Neuronal stem cell (in vitro differentiated cells): ENCODE data around the gene NANOGP8.

Experiments
- DNase-seq: peaks from one replicate; pipeline ENCODE4 v3.0.0-alpha.2; 2013; ENCODE audit warnings: low spot score
- H2AFZ ChIP-seq: one replicate; pipeline ENCODE4 v1.6.1; 2013; ENCODE audit warnings: mild to moderate bottlenecking, low read length, inconsistent platforms
- H2AK5ac ChIP-seq: 2 replicates; pipeline ENCODE4 v1.6.1; 2013; ENCODE audit warnings: low read depth, mild to moderate bottlenecking, inconsistent platforms, low read length, moderate library complexity, mixed read lengths
- H2BK120ac ChIP-seq: 2 replicates; pipeline ENCODE4 v1.6.1; 2013; ENCODE audit warnings: low read depth, mild to moderate bottlenecking, inconsistent platforms, low read length, moderate library complexity, mixed read lengths
- H2BK12ac ChIP-seq: one replicate; pipeline ENCODE4 v1.6.1; 2013; ENCODE audit warnings: low read length, inconsistent platforms
- H2BK15ac ChIP-seq: 2 replicates; pipeline ENCODE4 v1.6.1; 2013; ENCODE audit warnings: mild to moderate bottlenecking, low read length, inconsistent platforms, mixed read lengths
- H2BK5ac ChIP-seq: one replicate; pipeline ENCODE4 v1.6.1; 2013; ENCODE audit warnings: inconsistent platforms, mild to moderate bottlenecking, low read length, moderate library complexity
- H3K14ac ChIP-seq: one replicate; pipeline ENCODE4 v1.6.1; 2013; ENCODE audit warnings: low read length, inconsistent platforms
- H3K18ac ChIP-seq: 2 replicates; pipeline ENCODE4 v1.6.1; 2013; ENCODE audit warnings: low read length, inconsistent platforms
- H3K23ac ChIP-seq: 2 replicates; pipeline ENCODE4 v1.6.1; 2013; ENCODE audit warnings: low read depth, mild to moderate bottlenecking, mixed read lengths, low read length, inconsistent platforms; ENCODE audit not compliant: poor library complexity
- H3K27ac ChIP-seq: replicated peaks from 3 replicates; pipeline ENCODE4 v1.5.1; 2013; ENCODE audit warnings: low read length, inconsistent platforms
- H3K27me3 ChIP-seq, 3 experiments: 2 replicates each; pipeline ENCODE4 v1.6.1; 2013; ENCODE audit warnings: low read length in 3 of 3, mild to moderate bottlenecking in 2 of 3, inconsistent platforms in 1 of 3, low read depth in 1 of 3, mixed read lengths in 1 of 3, moderate library complexity in 1 of 3; ENCODE audit not compliant: control insufficient read depth in 3 of 3, insufficient read depth in 3 of 3
- H3K36me3 ChIP-seq, 2 donors: replicated peaks in 1 of 2; 2 replicates each; pipeline ENCODE4 v1.6.1; 2013; ENCODE audit warnings: low read length in 2 of 2; ENCODE audit not compliant: control insufficient read depth in 2 of 2, insufficient read depth in 2 of 2
- H3K4ac ChIP-seq: 2 replicates; pipeline ENCODE4 v1.6.1; 2013; ENCODE audit warnings: inconsistent platforms, mild to moderate bottlenecking, low read length, moderate library complexity
- H3K4me1 ChIP-seq, 2 donors: 1 replicate in 1 of 2; 2 replicates in 1 of 2; pipeline ENCODE4 v1.6.1; 2013; ENCODE audit warnings: low read length in 2 of 2, low read depth in 1 of 2; ENCODE audit not compliant: control insufficient read depth in 2 of 2, insufficient read depth in 1 of 2
- H3K4me2 ChIP-seq: one replicate; pipeline ENCODE4 v1.6.1; 2013; ENCODE audit warnings: mild to moderate bottlenecking, low read length, inconsistent platforms; ENCODE audit not compliant: insufficient read depth, poor library complexity, severe bottlenecking
- H3K4me3 ChIP-seq, 2 donors: 2 replicates each; pipeline ENCODE4 v1.5.1; 2013; ENCODE audit warnings: low read length in 2 of 2, mild to moderate bottlenecking in 2 of 2, inconsistent platforms in 1 of 2, moderate library complexity in 1 of 2
- H3K79me1 ChIP-seq: one replicate; pipeline ENCODE4 v1.6.1; 2013; ENCODE audit warnings: low read depth, mild to moderate bottlenecking, inconsistent platforms, low read length, moderate library complexity
- H3K9ac ChIP-seq: one replicate; pipeline ENCODE4 v1.6.1; 2013; ENCODE audit warnings: mild to moderate bottlenecking, low read depth, low read length, inconsistent platforms; ENCODE audit not compliant: poor library complexity
- H3K9me3 ChIP-seq, 2 donors: replicated peaks in 1 of 2; 2 replicates each; pipeline versions ENCODE3 to v1.6.1; 2013; ENCODE audit warnings: low read length in 2 of 2, mild to moderate bottlenecking in 2 of 2, inconsistent platforms in 1 of 2, low read depth in 1 of 2, mixed read lengths in 1 of 2, moderate library complexity in 1 of 2; ENCODE audit not compliant: control insufficient read depth in 2 of 2, insufficient read depth in 1 of 2
- H4K8ac ChIP-seq: one replicate; pipeline ENCODE4 v1.6.1; 2013; ENCODE audit warnings: low read depth, mild to moderate bottlenecking, inconsistent platforms, low read length, moderate library complexity
- H4K91ac ChIP-seq: one replicate; pipeline ENCODE4 v1.6.1; 2013; ENCODE audit warnings: low read length, low read depth, mild to moderate bottlenecking, inconsistent platforms; ENCODE audit not compliant: poor library complexity
- WGBS, 2 donors: extraction: QIAGEN DNeasy Blood & Tissue Kit; methylation state at CpG; one replicate each; pipeline ENCODE4 v1.1.7; 2013; ENCODE audit warnings: missing lambda C conversion rate in 2 of 2, mixed read lengths in 1 of 2; ENCODE audit not compliant: insufficient read length in 2 of 2, insufficient replicate concordance in 1 of 2; ENCODE audit errors: extremely low coverage in 2 of 2; 5-methylcytosine and 5-hydroxymethylcytosine counted together

Gene NANOGP8

GRCh38 chr15:35066094-35066493 lies 19.0 kb downstream of the NANOGP8 start:
- Histone ChIP-seq H3K4ac (no peak overlapping the region), H3K27me3 (no peaks in the 10 kb centered on the region), H3K18ac (no peak overlapping the region), H3K4me1 (peaks cover 0 to 3% of the 10 kb centered on the region in 2 donors), H3K36me3 (no peaks in the 10 kb centered on the region), H3K14ac (no peak overlapping the region), H3K4me3 (no peak overlapping the region), H3K4me2 (no peak overlapping the region), H2BK12ac (no peak overlapping the region), H4K91ac (no peak overlapping the region), H2BK120ac (no peak overlapping the region), H4K8ac (no peak overlapping the region), H3K9ac (no peak overlapping the region), H3K9me3 (no peaks in the 10 kb centered on the region), H3K27ac (no peak overlapping the region), H3K79me1 (no peaks in the 10 kb centered on the region), H2BK15ac (no peak overlapping the region), H2AFZ (no peak overlapping the region), H2BK5ac (no peak overlapping the region), H3K23ac (no peak overlapping the region), H2AK5ac (no peak overlapping the region)
- no peak for DNase-seq
- WGBS, 2 donors = no CpG with 5 or more reads among the region's 4 CpGs

GRCh38 chr15:35064576-35065190 lies 20.4 kb downstream of the NANOGP8 start:
- no peaks in the 10 kb centered on the region for H3K36me3 ChIP-seq
- no peak overlapping the region for H4K91ac ChIP-seq
- no peak overlapping the region for H2BK12ac ChIP-seq
- no peak overlapping the region for H2BK15ac ChIP-seq
- no peak overlapping the region for H3K18ac ChIP-seq
- no peak overlapping the region for H3K9ac ChIP-seq
- no peak overlapping the region for H3K4me2 ChIP-seq
- no peaks in the 10 kb centered on the region for H3K9me3 ChIP-seq
- H2AFZ ChIP-seq = no peak overlapping the region
- H3K14ac ChIP-seq = no peak overlapping the region
- H3K23ac ChIP-seq = no peak overlapping the region
- WGBS, 2 donors = no CpG with 5 or more reads among the region's 8 CpGs
- no peak overlapping the region for H2BK5ac ChIP-seq
- no peak for DNase-seq
- peaks cover 0 to 3% of the 10 kb centered on the region in 2 donors for H3K4me1 ChIP-seq
- no peaks in the 10 kb centered on the region for H3K79me1 ChIP-seq
- H4K8ac ChIP-seq = no peak overlapping the region
- H3K4me3 ChIP-seq = no peak overlapping the region
- H3K4ac ChIP-seq = no peak overlapping the region
- H3K27me3 ChIP-seq = no peaks in the 10 kb centered on the region
- H3K27ac ChIP-seq = no peak overlapping the region
- H2AK5ac ChIP-seq = no peak overlapping the region
- no peak overlapping the region for H2BK120ac ChIP-seq

GRCh38 chr15:35062738-35063099 lies 22.4 kb downstream of the NANOGP8 start:
- H3K79me1 ChIP-seq = no peaks in the 10 kb centered on the region
- H3K4ac ChIP-seq = no peak overlapping the region
- no peak overlapping the region for H2BK12ac ChIP-seq
- H3K4me2 ChIP-seq = no peak overlapping the region
- H2BK15ac ChIP-seq = no peak overlapping the region
- H2AFZ ChIP-seq = no peak overlapping the region
- no peaks in the 10 kb centered on the region for H3K36me3 ChIP-seq
- H4K8ac ChIP-seq = no peak overlapping the region
- no peak overlapping the region for H3K4me3 ChIP-seq
- H3K18ac ChIP-seq = no peak overlapping the region
- H4K91ac ChIP-seq = no peak overlapping the region
- no peak overlapping the region for H3K14ac ChIP-seq
- H3K4me1 ChIP-seq = peaks cover 0 to 2% of the 10 kb centered on the region in 2 donors
- DNase-seq = no peak
- H2BK120ac ChIP-seq = no peak overlapping the region
- no peak overlapping the region for H3K27ac ChIP-seq
- no peaks in the 10 kb centered on the region for H3K27me3 ChIP-seq
- no CpG with 5 or more reads among the region's 1 CpG for WGBS, 2 donors
- H3K9ac ChIP-seq = no peak overlapping the region
- H2BK5ac ChIP-seq = no peak overlapping the region
- no peak overlapping the region for H2AK5ac ChIP-seq
- no peak overlapping the region for H3K23ac ChIP-seq
- H3K9me3 ChIP-seq = no peaks in the 10 kb centered on the region

GRCh38 chr15:35061825-35062737 lies 23.0 kb downstream of the NANOGP8 start:
- Histone ChIP-seq H3K23ac (no peak overlapping the region), H2AK5ac (no peak overlapping the region), H2AFZ (no peak overlapping the region), H3K79me1 (no peaks in the 10 kb centered on the region), H3K18ac (no peak overlapping the region), H3K27ac (no peak overlapping the region), H4K91ac (no peak overlapping the region), H2BK120ac (no peak overlapping the region), H2BK5ac (no peak overlapping the region), H3K4ac (no peak overlapping the region), H2BK15ac (no peak overlapping the region), H3K36me3 (no peaks in the 10 kb centered on the region), H3K9ac (no peak overlapping the region), H3K4me3 (no peak overlapping the region), H3K9me3 (no peaks in the 10 kb centered on the region), H2BK12ac (no peak overlapping the region), H3K4me2 (no peak overlapping the region), H4K8ac (no peak overlapping the region), H3K4me1 (peaks cover 0 to 2% of the 10 kb centered on the region in 2 donors), H3K14ac (no peak overlapping the region), H3K27me3 (no peaks in the 10 kb centered on the region)
- DNase-seq = no peak
- WGBS, 2 donors = no CpG with 5 or more reads among the region's 6 CpGs
